Measurements from ENCODE around the gene KCNC4. TPM values are rescaled to one million over a fixed set of nuclear protein-coding genes. Genes with fewer than 3 reads are reported as not detected.

Gene KCNC4
- total RNA-seq, 1 donor from 2014 or later: 5.3 TPM

GRCh38 chr1:110258734-110259133, 48.6 kb downstream of the KCNC4 start:
- peak; percentile 28 for DNase-seq

DNA sequence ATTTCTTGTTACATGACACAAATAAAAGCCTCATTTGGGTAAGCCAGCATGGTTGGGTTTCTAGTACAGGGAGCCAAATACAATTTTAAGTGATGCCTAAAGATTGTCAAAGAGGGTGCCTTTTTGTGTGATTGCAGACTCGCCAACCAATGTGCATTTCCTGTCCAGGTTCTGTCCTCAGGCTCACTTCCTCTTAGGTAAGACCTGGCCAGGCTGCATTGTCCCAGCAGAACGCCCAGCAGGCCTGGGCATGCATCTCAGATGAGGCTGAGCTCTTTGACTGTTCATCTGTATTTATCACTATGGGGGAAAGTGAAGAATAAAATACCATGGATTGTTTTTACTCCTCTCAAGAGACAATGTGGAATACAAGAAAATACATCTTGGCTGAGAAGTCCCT, 49.7 kb downstream of the KCNC4 start:
- DNase-seq: no peak

Small RNA genes lying within 50 kb of the gene (small RNA-seq; reads per million reads assigned to genes)
- not detected for gene AL137790.1 (ENCODE audit: low replicate concordance)

Other genes starting within 250 kb of the KCNC4 start
- 45.9 TPM for gene AHCYL1, start 225.5 kb upstream of the KCNC4 start, total RNA-seq
- gene STRIP1, start 175.7 kb upstream of the KCNC4 start, total RNA-seq: 58.9 TPM
- gene ALX3, start 139.6 kb upstream of the KCNC4 start, total RNA-seq: not detected
- not detected for gene UBL4B, start 97.9 kb upstream of the KCNC4 start, total RNA-seq
- gene SLC6A17, start 59.8 kb upstream of the KCNC4 start, total RNA-seq: under 0.01 TPM
- 56.0 TPM for gene RBM15, start 129.1 kb downstream of the KCNC4 start, total RNA-seq
- 10.8 TPM for gene SLC16A4, start 180.7 kb downstream of the KCNC4 start, total RNA-seq
- 31.0 TPM for gene LAMTOR5, start 197.4 kb downstream of the KCNC4 start, total RNA-seq
- not detected for gene PROK1, start 240.8 kb downstream of the KCNC4 start, total RNA-seq